ENCODE data around the gene NUMA1.

The NUMA1 gene

GRCh38 chr11:71994786-71995185 is 85.6 kb downstream of the NUMA1 start:
- DNase-seq (ENCODE audit: low read depth): no peak
- no peak overlapping the region for H3K4me3 ChIP-seq (ENCODE audit: low read length)
- TF ChIP-seq CTCF (IDR thresholded peaks at IDR 0.05; ENCODE audit: insufficient read depth, low read depth, low read length, missing control alignments): no peak

GRCh38 chr11:71992136-71992730 is 88.1 kb downstream of the NUMA1 start:
- TF ChIP-seq CTCF (IDR thresholded peaks at IDR 0.05; ENCODE audit: insufficient read depth, low read depth, low read length, missing control alignments): no peak
- H3K4me3 ChIP-seq (ENCODE audit: low read length): no peak overlapping the region
- DNase-seq (ENCODE audit: low read depth): no peak

DNA sequence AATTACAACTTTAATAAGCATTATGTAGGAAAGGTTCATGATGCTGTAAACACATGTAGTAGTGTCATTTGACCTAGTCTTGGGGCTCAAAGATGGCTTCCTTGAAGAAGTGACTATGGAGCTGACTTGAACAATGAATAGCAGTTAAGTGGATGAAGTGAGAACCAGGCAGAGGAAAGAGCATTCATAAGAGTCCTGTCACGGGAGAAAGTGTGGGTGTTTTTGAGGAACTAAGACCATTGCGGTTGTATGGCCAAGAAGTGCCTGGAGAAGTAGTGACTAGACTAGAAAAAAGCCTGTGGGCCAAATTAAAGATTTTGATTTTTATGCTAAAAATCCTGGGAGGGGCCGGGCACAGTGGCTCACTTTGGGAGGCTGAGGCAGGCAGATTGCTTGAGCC is 88.8 kb downstream of the NUMA1 start:
- H3K4me3 ChIP-seq (ENCODE audit: low read length): no peak overlapping the region
- DNase-seq (ENCODE audit: low read depth): no peak
- TF ChIP-seq CTCF (IDR thresholded peaks at IDR 0.05; ENCODE audit: insufficient read depth, low read depth, low read length, missing control alignments): no peak

- H3K4me3 ChIP-seq (ENCODE audit: low read length): no peak overlapping the region
- no peak for DNase-seq (ENCODE audit: low read depth)
- TF ChIP-seq CTCF (IDR thresholded peaks at IDR 0.05; ENCODE audit: insufficient read depth, low read depth, low read length, missing control alignments): no peak
These were observed 89.6 kb downstream of the NUMA1 start for GRCh38 chr11:71990701-71991100.

DNA sequence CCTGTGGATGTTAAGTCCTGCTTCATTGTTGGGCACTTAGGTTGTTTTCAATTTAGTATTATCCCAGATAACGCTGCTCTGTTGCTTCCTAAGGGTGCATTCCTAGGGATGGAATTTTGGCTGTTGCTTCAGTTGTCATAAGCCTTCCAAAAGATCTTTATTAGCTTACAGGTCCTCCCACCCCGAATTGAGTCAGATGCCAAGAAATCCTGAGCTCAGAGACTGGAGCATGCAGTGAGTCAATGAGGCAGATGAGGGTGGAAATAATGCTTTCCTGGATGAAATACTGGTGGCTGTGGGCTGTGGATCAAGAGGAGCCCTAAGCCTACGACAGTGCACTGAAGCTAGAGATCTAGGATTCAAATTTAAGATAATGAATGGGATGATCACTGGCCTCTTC is 92.3 kb downstream of the NUMA1 start:
- no peak for TF ChIP-seq CTCF (IDR thresholded peaks at IDR 0.05; ENCODE audit: insufficient read depth, low read depth, low read length, missing control alignments)
- H3K4me3 ChIP-seq (ENCODE audit: low read length): no peak overlapping the region
- no peak for DNase-seq (ENCODE audit: low read depth)

DNA sequence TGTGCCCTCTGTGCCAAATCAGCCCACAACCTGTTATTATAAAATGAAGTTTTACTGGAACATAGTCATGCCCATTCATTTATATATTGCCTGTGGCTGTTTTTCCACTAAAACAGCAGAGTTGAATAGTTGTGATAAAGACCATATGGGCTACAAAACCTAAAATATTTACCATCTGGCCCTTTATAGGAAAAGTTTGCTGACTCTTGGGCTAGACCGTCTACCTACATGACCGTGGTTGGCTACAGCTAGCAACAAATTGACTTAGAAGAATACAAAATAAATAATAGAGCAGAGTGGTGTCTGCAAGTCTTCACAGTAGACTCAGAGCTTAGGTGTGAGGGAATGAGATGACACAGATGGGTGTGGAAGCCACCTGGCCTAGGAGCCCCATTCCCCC is 92.8 kb downstream of the NUMA1 start:
- DNase-seq (ENCODE audit: low read depth): no peak
- no peak for TF ChIP-seq CTCF (IDR thresholded peaks at IDR 0.05; ENCODE audit: insufficient read depth, low read depth, low read length, missing control alignments)
- no peak overlapping the region for H3K4me3 ChIP-seq (ENCODE audit: low read length)

DNA sequence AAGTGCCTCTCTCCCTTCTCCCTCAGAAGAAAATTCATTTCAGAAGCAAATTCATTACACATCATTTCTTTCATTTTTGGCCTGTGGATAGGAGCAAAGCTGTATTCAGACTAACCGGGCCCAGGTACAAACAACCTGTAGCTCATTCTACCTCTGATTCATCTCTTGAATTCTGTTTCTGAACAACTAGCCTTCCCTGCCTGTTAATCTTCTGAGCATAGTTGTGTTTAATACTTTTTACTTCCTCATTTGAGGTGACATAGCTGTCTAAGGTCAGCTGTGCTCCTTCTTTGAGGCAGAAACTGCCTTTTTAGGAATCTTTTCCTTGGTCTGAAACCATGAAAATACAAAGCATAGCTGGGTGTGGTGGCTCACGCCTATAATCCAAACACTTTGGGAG is 94.2 kb downstream of the NUMA1 start:
- DNase-seq (ENCODE audit: low read depth): no peak

More for the DNA sequence above, 94.2 kb downstream of the NUMA1 start:
- no peak for TF ChIP-seq CTCF (IDR thresholded peaks at IDR 0.05; ENCODE audit: insufficient read depth, low read depth, low read length, missing control alignments)
- H3K4me3 ChIP-seq (ENCODE audit: low read length): no peak overlapping the region

All from epithelial cell of esophagus (primary cell).